Astrocyte of the hippocampus (primary cell): ENCODE data around the gene LCA5L.
"Not testable (repeated sequence)": the region's sequence is repeated elsewhere in the genome, so short reads cannot be mapped to it uniquely, and the experiment has no call there.

Source experiments
- DNase-seq: peaks from one replicate; pipeline ENCODE4 v3.0.0; 2011; ENCODE audit warnings: low read depth, low spot score

The LCA5L gene

GRCh38 chr21:39451332-39452206 is 6.0 kb upstream of the LCA5L start, which contains the start of gene SH3BGR:
Gene SH3BGR, plus strand, starts transcription at chr21:39451970. Its CDS starts 127 bp downstream, at chr21:39452097.
- DNase-seq: peak; percentile 20

DNA sequence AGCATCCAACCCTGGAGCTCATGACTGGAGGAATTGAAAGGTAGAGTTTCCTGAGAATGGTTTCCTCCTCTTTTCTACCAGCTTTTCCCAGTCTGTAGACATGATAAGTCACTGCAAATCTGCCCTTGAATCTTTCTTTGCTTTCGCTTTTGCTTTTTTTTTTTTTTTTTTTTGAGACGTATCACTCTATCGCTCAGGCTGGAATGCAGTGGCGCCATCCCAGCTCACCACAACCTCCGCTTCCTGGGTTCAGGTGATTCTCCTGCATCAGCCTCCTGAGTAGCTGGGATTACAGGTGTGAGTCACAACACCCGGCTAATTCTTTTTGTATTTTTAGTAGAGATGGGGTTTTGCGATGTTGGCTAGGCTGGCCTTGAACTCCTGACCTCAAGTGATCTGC is 1.7 kb upstream of the LCA5L start:
- no peak for DNase-seq

- peak; percentile 75 for DNase-seq
These were observed 977 bp downstream of the LCA5L start for GRCh38 chr21:39444421-39445180.

- DNase-seq: peak; percentile 71
These were observed 3.8 kb downstream of the LCA5L start for GRCh38 chr21:39441502-39442475.

DNA sequence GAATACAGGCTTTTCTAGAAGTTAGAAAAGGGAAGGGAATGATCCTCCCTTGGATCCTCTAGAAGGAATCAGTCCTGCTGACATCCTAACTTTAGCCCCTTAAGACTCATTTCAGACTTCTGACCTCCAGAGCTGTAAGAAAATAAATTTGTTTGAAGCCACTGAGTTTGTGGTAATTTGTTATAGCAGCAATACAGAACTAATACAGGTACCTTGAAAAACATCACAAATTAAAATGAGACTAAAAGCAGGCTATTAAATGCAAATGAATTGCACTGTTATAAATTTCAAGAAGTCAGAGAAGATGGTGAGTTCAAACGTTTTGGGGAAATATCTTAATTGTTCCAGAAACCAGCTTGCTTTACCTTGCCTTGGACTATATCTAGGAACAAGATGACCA is 6.3 kb downstream of the LCA5L start:
- DNase-seq: no peak

DNA sequence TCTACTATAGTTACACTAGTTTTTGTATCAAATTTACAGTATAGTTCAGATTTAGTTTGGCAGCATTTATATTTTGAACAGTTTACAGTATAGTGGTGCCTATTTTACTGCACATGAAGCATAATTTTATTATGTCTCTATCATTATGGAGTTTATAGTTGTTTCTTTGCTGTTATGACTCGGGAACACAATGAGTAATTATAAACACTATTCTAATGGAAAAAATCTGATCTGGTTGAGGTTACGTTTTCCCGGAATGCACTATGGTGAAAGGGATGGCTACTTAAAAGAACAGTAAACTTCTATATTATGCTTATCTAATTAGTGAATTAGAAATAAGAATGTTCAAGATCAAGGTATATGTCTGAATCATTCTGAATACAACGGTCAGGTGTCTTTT is 10.6 kb downstream of the LCA5L start:
- DNase-seq: no peak

DNA sequence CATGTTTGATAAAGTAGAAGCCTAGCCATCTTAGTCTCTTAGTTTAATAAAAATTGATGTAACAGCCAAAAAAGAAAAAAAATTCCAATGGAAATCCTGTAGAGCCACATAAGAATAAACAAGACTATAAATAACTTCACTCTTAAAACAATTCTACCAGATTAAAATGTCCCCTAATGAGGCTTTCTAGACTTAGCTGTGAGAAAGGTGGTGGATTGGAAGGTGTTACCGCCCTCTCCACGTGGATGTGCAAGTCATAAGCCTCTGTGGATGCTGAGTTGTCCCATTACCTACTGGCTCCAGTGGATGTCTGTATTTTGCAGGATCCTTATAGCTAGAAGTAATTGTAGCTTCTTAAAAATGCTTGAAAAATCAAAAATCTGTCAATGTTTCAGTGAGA is 14.6 kb downstream of the LCA5L start:
- DNase-seq: no peak

DNA sequence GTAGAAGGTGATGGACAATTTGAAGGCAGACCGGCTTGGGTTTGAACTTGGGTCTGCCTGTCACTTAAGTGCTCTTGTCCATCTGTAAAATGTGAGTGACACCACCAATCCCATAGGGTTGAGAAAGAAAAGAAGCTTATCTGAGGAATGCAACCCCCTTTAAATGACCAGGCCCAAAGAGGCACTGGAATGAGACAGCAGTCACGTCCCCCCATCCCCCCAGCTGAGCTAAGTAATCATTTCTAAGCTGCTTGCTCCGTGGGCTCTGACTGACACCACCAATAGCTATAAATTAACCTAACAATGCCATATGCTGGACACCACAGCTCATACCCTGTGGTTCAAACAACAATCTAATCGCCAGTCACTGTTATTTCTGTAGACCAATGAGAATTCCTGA is 15.1 kb downstream of the LCA5L start:
- peak; percentile 41 for DNase-seq

DNA sequence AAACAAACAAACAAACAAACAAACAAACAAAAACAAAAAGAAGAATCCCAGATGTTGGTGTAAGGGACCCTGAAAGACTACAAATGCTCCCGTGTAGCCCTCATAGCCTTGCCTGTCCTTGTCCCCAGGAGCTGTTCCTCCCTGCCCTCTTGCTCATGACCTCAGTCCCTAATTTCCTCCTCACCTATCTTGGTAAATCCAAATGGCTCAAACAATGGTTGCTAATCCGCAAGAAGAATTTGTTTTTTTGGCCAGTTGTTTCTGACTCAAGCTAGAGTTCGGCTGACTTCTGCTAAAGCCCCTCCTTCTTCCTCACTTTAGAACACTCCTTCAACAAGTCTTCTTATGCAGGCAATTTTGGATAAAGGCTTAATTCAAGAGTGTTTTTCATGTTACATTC is 15.6 kb downstream of the LCA5L start:
- no peak for DNase-seq

DNA sequence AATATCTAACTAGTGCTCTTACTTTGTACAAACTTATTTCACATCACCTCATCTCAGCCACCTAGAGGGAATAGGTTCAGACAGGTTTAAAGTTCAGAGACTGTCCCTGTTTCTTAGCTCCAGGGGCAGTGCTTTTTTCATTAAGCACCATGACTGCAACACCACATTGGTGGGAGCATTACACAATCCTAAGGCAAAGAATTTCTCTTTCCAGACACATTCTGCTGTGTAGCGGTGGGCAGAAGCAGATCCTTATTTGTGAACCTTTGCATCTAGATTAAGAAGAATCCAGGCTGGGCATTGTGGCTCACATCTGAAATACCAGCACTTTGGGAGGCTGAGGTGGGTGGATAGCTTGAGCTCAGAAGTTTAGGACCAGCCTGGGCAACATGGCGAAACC is 16.1 kb downstream of the LCA5L start:
- no peak for DNase-seq

- no peak for DNase-seq
These were observed 22.9 kb downstream of the LCA5L start for GRCh38 chr21:39422527-39423241.

DNA sequence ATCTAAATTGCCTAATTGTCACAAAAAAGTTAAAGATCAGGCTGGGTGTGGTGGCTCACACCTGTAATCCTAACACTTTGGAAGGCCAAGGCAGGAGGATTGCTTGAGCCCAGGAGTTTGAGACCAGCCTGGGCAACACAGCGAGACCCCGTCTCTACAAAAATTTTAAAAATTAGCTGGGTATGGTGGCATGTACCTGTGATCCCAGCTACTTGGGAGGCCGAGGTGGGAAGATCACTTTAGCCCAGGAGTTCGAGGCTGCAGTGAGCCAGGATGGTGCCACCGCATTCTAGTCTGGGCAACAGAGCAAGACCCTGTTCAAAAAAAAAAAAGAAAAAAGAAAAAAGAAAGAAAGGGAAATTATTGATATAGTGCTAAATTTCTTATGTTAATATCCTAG is 26.4 kb downstream of the LCA5L start:
- DNase-seq: not testable (repeated sequence)

- no peak for DNase-seq
These were observed 39.5 kb downstream of the LCA5L start for GRCh38 chr21:39406065-39406464.

DNA sequence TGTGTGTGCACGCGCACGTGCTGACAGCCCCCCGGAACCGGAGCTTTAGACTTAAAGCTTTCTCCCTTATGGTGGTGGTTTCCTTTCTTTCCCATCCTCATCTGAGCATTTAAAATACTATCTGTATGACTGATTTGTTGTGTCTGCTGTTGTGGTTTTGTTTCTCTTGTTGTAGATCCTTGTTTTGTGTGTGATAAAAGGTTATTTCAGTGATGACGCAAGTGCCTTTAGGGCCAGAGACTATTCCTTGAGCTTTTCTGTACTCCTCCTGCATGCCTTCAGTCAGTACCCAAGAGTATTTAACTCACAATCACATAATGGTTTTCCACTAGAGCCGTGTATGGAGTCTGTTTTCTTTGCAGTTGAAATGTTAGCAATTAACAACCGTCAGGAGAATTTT is 45.4 kb downstream of the LCA5L start:
- DNase-seq: no peak

DNA sequence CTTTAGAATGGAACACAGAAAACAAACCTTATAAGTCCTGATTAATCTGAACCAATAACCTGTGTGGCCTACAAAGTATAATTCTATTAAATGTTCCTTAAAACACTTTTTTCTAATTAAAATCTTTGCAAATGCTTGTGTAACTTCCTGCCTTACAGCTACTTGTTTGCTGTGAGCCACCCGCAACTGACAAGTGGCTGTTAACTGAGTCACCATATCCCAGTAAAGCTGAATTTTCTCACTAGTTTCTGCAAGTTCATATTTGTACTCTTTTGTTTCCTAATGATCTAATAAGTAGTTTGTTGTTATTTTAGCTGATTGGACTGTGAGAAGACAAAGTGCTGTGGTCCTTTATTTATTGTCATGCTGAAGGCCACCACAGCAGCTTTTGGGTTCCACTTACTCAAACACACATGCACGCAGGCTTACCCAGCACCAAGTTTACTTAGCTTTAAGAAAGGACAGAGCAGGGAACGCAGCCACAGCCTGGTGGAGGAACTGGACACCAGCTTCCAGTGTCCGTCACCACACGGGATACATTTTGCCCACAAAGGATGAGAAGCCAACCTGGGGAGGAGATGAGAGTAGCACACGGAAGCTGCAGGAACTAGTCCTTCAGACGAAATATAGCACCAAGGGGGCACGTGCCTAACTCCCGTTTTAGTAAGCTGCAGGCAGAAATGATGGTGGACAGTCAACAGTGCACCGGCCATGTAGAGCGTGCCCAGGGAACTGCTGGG is 47.8 kb downstream of the LCA5L start:
- DNase-seq: no peak

DNA sequence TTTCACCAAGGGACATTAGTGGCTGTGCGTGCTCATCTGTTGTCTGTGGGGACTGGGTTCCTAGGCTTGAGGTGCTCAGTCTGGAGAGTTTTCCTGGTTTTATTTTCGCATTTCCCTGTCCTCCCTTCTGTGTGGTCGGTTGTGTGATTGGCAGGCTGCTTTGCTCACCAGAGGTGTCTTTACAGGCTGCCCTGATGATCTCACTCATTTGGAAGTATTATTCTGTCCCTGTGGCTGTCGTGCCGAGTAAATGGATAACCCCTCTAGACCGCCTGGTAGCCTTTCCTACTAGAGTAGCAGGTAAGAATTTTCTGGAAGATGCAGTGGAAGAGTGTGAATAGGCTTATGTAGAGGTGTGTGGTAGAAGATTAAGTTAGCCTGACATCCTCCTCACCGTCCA is 52.6 kb downstream of the LCA5L start:
- no peak for DNase-seq

GRCh38 chr21:39390212-39390765 is 55.3 kb downstream of the LCA5L start:
- DNase-seq: no peak

- DNase-seq: no peak
These were observed 56.8 kb downstream of the LCA5L start for GRCh38 chr21:39388811-39389155.

DNA sequence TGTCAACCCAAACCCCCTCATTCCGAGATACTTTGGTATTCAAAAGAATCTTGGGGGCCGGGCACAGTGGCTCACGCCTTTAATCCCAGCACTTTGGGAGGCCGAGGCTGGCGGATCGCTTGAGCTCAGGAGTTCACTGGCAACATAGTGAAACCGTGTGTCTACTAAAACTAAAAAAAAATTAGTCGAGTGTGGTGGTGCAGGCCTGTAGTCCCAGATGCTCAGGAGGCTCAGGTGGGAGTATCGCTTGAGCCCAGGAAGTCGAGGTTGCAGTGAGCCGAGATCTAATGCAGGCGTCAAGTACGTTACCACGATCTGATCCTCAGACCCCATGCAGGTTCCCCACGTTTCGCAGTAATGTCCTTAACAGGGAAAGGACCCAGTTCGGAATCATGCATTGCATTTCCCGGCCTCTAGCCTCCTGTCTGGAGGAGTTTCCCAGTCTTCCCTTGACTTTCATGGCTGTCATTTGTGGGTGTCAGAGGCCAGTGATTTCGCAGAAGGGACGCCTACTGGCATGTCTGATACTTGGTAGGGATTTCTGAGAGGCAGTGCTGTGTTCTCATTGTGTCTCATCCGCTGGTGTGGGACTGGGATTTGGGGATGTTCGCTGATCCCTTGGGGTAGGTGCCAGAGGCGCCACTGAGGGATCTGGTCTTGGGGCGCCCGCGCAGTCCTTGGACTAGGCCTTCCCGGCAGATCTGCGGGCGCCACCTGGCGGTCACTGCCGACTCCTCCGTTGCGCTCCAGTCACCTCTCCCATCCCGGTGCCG is 57.4 kb downstream of the LCA5L start:
- peak; percentile 90 for DNase-seq
